H1 (cell line): Measurements from ENCODE around the gene NUSAP1. TPM values are rescaled to one million over a fixed set of nuclear protein-coding genes. Genes with fewer than 3 reads are reported as not detected.

Experiments used
- ASH2L ChIP-seq: fragments of 200-600, 300-600 bp; sonication (generic); IDR thresholded peaks from one replicate; pipeline ENCODE4 v1.7.1; 2017; ENCODE audit warnings: low read length
- BCL11A ChIP-seq, 2 experiments: IDR thresholded peaks; one replicate each; pipeline ENCODE4 v1.6.1; 2011; ENCODE audit warnings: low read depth in 2 of 2, low read length in 2 of 2, mild to moderate bottlenecking in 2 of 2
- CBX8 ChIP-seq: fragments of 300-800, 300-1000 bp; sonication (generic); IDR thresholded peaks from 2 replicates; pipeline ENCODE4 v1.7.1; 2016; ENCODE audit warnings: low read depth, low read length, borderline replicate concordance
- CEBPB ChIP-seq: IDR thresholded peaks from 2 replicates; pipeline ENCODE4 v1.6.1; 2012; ENCODE audit warnings: low read depth, low read length
- CTCF ChIP-seq, 3 experiments: IDR thresholded peaks; 1 replicate in 2 of 3; 2 replicates in 1 of 3; pipeline versions ENCODE4 v1.5.1 to v1.6.1; 2011; ENCODE audit warnings: low read length in 3 of 3, mild to moderate bottlenecking in 3 of 3, inconsistent platforms in 2 of 3, low read depth in 1 of 3, moderate library complexity in 1 of 3; ENCODE audit not compliant: insufficient read depth in 1 of 3; ENCODE audit errors: control extremely low read depth in 1 of 3
- GTF2F1 ChIP-seq: IDR thresholded peaks from 2 replicates; pipeline ENCODE4 v1.6.1; 2012; ENCODE audit warnings: low read depth, low read length, improper control_type of control experiment, borderline replicate concordance
- HDAC2 ChIP-seq, 2 experiments: fragments of 300-600 bp in 1 of 2; sonication (generic) in 1 of 2; IDR thresholded peaks; 2 replicates each; pipeline ENCODE4 v1.6.1; 2011 to 2012; ENCODE audit warnings: low read depth in 2 of 2, low read length in 2 of 2, mild to moderate bottlenecking in 2 of 2, moderate library complexity in 2 of 2, borderline replicate concordance in 1 of 2, inconsistent platforms in 1 of 2
- JUN ChIP-seq: IDR thresholded peaks from 2 replicates; pipeline ENCODE4 v1.6.1; 2011; ENCODE audit warnings: low read depth, mild to moderate bottlenecking, improper control_type of control experiment, low read length
- RAD21 ChIP-seq, 2 experiments: IDR thresholded peaks in 1 of 2; conservative IDR thresholded peaks in 1 of 2; 2 replicates each; pipeline ENCODE4 v1.6.1; 2011; ENCODE audit warnings: low read depth in 2 of 2, low read length in 2 of 2, improper control_type of control experiment in 1 of 2, inconsistent platforms in 1 of 2, mild to moderate bottlenecking in 1 of 2, moderate library complexity in 1 of 2
- RXRA ChIP-seq: IDR thresholded peaks from 2 replicates; pipeline ENCODE4 v1.6.1; 2011; ENCODE audit warnings: low read depth, mild to moderate bottlenecking, low read length, moderate library complexity; ENCODE audit not compliant: insufficient read depth
- SIN3A ChIP-seq, 2 experiments: IDR thresholded peaks in 1 of 2; conservative IDR thresholded peaks in 1 of 2; 2 replicates each; pipeline ENCODE4 v1.6.1; 2011 to 2012; ENCODE audit warnings: low read length in 2 of 2, improper control_type of control experiment in 1 of 2, low read depth in 1 of 2, mild to moderate bottlenecking in 1 of 2
- SIRT6 ChIP-seq: IDR thresholded peaks from one replicate; pipeline ENCODE4 v1.7.1; 2012; ENCODE audit warnings: low read length, inconsistent platforms
- SIX5 ChIP-seq: IDR thresholded peaks from 2 replicates; pipeline ENCODE4 v1.6.1; 2011; ENCODE audit warnings: mild to moderate bottlenecking, low read depth, low read length
- SP1 ChIP-seq: IDR thresholded peaks from 2 replicates; pipeline ENCODE4 v1.6.1; 2011; ENCODE audit warnings: low read depth, low read length
- SP4 ChIP-seq: IDR thresholded peaks from 2 replicates; pipeline ENCODE4 v1.6.1; 2012; ENCODE audit warnings: low read length, inconsistent platforms
- TAF1 ChIP-seq: IDR thresholded peaks from 2 replicates; pipeline ENCODE4 v1.6.1; 2011; ENCODE audit warnings: mild to moderate bottlenecking, low read depth, low read length
- TAF7 ChIP-seq: optimal IDR thresholded peaks from 2 replicates; pipeline ENCODE3; 2011; ENCODE audit warnings: low read depth, mild to moderate bottlenecking, inconsistent platforms, low read length, moderate library complexity, borderline replicate concordance
- YY1 ChIP-seq: IDR thresholded peaks from 2 replicates; pipeline ENCODE4 v1.6.1; 2011; ENCODE audit warnings: low read depth, mild to moderate bottlenecking, low read length
- polyA plus RNA-seq, 7 experiments: library from polyadenylated mRNA; depleted of rRNA in 3 of 7; stranded (reverse) in 5 of 7; unstranded in 2 of 7; fragments of >200 nt in 5 of 7; fragments of 200-250 nt in 2 of 7; gene quantifications; 1 replicate in 5 of 7; 2 replicates in 1 of 7; 4 replicates in 1 of 7; pipeline versions ENCODE4 v1.2.1 to v1.2.3, GENCODE V29; 2011 to 2013; ENCODE audit warnings: missing spikeins in 2 of 7, mixed read lengths in 2 of 7
- total RNA-seq: library from RNA; stranded (reverse); fragmentation: NEBNext Ultra II Directional; extraction: Animal tissue kit (Norgen Biotek cat#: 25700); gene quantifications from 2 replicates; pipeline ENCODE4 v1.2.1, GENCODE V29; 2021
- TF ChIP-seq, protein P1 (sequence below): IDR thresholded peaks from 2 replicates; pipeline ENCODE4 v1.6.1; 2012; ENCODE audit warnings: low read length, inconsistent platforms

Gene NUSAP1
- total and polyA plus RNA-seq, 2 of the 8 experiments (the other 6 are each of a cell fraction or from before 2014, with no cell fraction given): 60.8 to 144 TPM

DNA sequence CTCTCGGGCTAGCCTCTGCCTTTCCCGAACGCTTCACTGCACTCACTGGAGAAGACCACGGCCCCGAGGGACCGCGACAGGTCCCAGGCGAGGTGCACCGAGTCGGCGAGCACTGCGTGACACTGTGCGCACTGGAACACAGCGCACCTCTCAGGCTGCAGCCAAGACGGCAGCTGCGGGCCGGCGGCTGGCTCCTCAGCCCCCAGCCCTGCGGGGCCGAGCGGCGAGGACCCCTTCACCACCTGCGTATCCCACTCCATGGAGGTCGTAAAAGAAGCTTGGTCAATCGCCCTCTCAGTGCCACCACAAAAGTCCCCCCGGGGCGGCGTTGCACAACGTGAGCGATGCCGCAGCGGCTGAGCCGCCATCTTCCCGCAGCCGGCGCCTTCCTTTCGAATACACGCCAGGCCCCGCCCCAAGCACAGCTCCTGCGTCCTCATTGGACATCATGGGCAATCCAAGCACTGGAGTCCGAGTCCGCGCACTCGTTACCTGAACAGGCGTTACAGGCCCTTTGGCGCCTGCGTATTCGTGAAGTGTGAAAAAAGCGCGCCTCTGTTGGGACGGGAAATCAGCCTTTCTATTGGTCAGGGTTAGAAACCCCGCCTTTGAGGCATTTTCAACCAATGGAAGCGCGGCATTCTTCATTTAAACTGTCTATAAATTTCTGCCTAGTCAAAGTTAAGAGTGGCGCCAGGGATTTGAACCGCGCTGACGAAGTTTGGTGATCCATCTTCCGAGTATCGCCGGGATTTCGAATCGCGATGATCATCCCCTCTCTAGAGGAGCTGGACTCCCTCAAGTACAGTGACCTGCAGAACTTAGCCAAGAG is at the start of gene NUSAP1, which contains the start of gene OIP5 (continued):
- TF ChIP-seq, protein P1, sequence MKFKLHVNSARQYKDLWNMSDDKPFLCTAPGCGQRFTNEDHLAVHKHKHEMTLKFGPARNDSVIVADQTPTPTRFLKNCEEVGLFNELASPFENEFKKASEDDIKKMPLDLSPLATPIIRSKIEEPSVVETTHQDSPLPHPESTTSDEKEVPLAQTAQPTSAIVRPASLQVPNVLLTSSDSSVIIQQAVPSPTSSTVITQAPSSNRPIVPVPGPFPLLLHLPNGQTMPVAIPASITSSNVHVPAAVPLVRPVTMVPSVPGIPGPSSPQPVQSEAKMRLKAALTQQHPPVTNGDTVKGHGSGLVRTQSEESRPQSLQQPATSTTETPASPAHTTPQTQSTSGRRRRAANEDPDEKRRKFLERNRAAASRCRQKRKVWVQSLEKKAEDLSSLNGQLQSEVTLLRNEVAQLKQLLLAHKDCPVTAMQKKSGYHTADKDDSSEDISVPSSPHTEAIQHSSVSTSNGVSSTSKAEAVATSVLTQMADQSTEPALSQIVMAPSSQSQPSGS: no peak
- TF ChIP-seq JUN (no peak), TAF1 (peak; percentile 90), SIN3A (conservative IDR thresholded peaks at IDR 0.05 in 1 of 2, IDR thresholded peaks at IDR 0.05 in 1 of 2; ENCODE audit: low read depth in 1 of 2, low read length in 2 of 2) (peak in 1 of 2 experiments; percentile 82; a peak in 3 of 4 replicates), CBX8 (no peak), ASH2L (peak; percentile 97), HDAC2 (IDR thresholded peaks at IDR 0.05; ENCODE audit: borderline replicate concordance in 1 of 2, low read depth in 2 of 2, low read length in 2 of 2) (peak; percentile 33 to 82; a peak in 3 of 4 replicates), BCL11A (IDR thresholded peaks at IDR 0.05; ENCODE audit: low read depth in 2 of 2, low read length in 2 of 2) (no peak), RXRA (no peak), SP4 (peak; percentile 92; the same call in 1 of the 2 replicates), RAD21 (IDR thresholded peaks at IDR 0.05 in 1 of 2, conservative IDR thresholded peaks at IDR 0.05 in 1 of 2; ENCODE audit: low read depth in 2 of 2, low read length in 2 of 2) (no peak), CEBPB (peak; percentile 79), GTF2F1 (no peak; the same call in 1 of the 2 replicates), TAF7 (peak; percentile 86), SIRT6 (no peak), YY1 (peak; percentile 96), SP1 (peak; percentile 57; the same call in 1 of the 2 replicates), CTCF (IDR thresholded peaks at IDR 0.05; ENCODE audit: control extremely low read depth in 1 of 3, insufficient read depth in 1 of 3, low read depth in 1 of 3, low read length in 3 of 3) (no peak), SIX5 (no peak)
